GM19351 (cell line): Measurements from ENCODE around the gene COX6B2.
A peak's percentile ranks its signal among the peaks of the same experiment; 100 is the strongest.
"Not testable (repeated sequence)": the region's sequence is repeated elsewhere in the genome, so short reads cannot be mapped to it uniquely, and the experiment has no call there.

ENCODE experiments used
- ATAC-seq: cut with Tn5 transposase; IDR thresholded peaks from one replicate; pipeline ENCODE4 v1.9.1; 2021; ENCODE audit warnings: mild to moderate bottlenecking, moderate library complexity; ENCODE audit not compliant: unreplicated experiment

The COX6B2 gene

GRCh38 chr19:55345101-55345817, 9.3 kb downstream of the COX6B2 start:
- no peak for ATAC-seq

GRCh38 chr19:55344444-55344843, 10.1 kb downstream of the COX6B2 start:
- ATAC-seq = no peak

- ATAC-seq = no peak
Observed at GRCh38 chr19:55341595-55342531, 12.7 kb downstream of the COX6B2 start.

- ATAC-seq = no peak
Observed at GRCh38 chr19:55341171-55341588, 13.3 kb downstream of the COX6B2 start.

GRCh38 chr19:55340784-55341147, 13.8 kb downstream of the COX6B2 start:
- no peak for ATAC-seq

GRCh38 chr19:55339889-55340783, 14.4 kb downstream of the COX6B2 start:
- no peak for ATAC-seq

- peak; percentile 80 for ATAC-seq
Observed at GRCh38 chr19:55339105-55339888, 15.2 kb downstream of the COX6B2 start, which contains the start of gene KMT5C. Gene KMT5C, plus strand, starts transcription at chr19:55339876. Its CDS starts 2,061 bp downstream, at chr19:55341937.

GRCh38 chr19:55336101-55336500, 18.4 kb downstream of the COX6B2 start:
- no peak for ATAC-seq

GRCh38 chr19:55333870-55334269, 20.6 kb downstream of the COX6B2 start:
- ATAC-seq = no peak

- not testable (repeated sequence) for ATAC-seq
Observed at GRCh38 chr19:55329791-55330190, 24.7 kb downstream of the COX6B2 start.

- ATAC-seq = not testable (repeated sequence)
Observed at GRCh38 chr19:55328774-55329318, 25.7 kb downstream of the COX6B2 start.

GRCh38 chr19:55325172-55325571, 29.3 kb downstream of the COX6B2 start, which contains the start of gene TMEM150B:
Gene TMEM150B, minus strand, starts transcription at chr19:55325341. Its CDS starts 4,305 bp downstream, at chr19:55321036.
- no peak for ATAC-seq

GRCh38 chr19:55324662-55325061, 29.9 kb downstream of the COX6B2 start:
- ATAC-seq = no peak

GRCh38 chr19:55322204-55322885, 32.2 kb downstream of the COX6B2 start:
- ATAC-seq = no peak

GRCh38 chr19:55321466-55322137, 32.9 kb downstream of the COX6B2 start:
- no peak for ATAC-seq

- no peak for ATAC-seq
Observed at GRCh38 chr19:55320844-55321419, 33.6 kb downstream of the COX6B2 start.

GRCh38 chr19:55319785-55320184, 34.7 kb downstream of the COX6B2 start:
- ATAC-seq = no peak

GRCh38 chr19:55316646-55317045, 37.9 kb downstream of the COX6B2 start:
- ATAC-seq = no peak
